Right atrium auricular region (tissue), 2 donors: ENCODE data around the gene TRPM2. TPM values are rescaled to one million over a fixed set of nuclear protein-coding genes. Genes with fewer than 3 reads are reported as not detected.

Source experiments
- DNase-seq: peaks from one replicate; pipeline ENCODE4 v3.0.0-alpha.2; 2019; ENCODE audit warnings: low spot score
- H3K27ac ChIP-seq, 2 donors: fragments of 200-600 bp; sonication (generic); 1 replicate in 1 of 2; 2 replicates in 1 of 2; pipeline ENCODE4 v1.5.1; 2016 to 2019
- H3K27me3 ChIP-seq, 2 donors: fragments of 200-600 bp; sonication (generic); one replicate each; pipeline versions ENCODE4 v1.5.1 to v1.6.0; 2017 to 2019
- H3K36me3 ChIP-seq: fragments of 200-600 bp; sonication (generic); one replicate; pipeline ENCODE4 v1.5.1; 2016
- H3K4me1 ChIP-seq, 2 donors: fragments of 200-600 bp; sonication (generic); one replicate each; pipeline versions ENCODE4 v1.5.1 to v1.6.0; 2017 to 2019
- H3K4me3 ChIP-seq, 2 donors: fragments of 200-600 bp; sonication (generic); 1 replicate in 1 of 2; 2 replicates in 1 of 2; pipeline ENCODE4 v1.5.1; 2017 to 2019; ENCODE audit warnings: mild to moderate bottlenecking in 1 of 2, moderate library complexity in 1 of 2
- H3K9me3 ChIP-seq, 2 donors: fragments of 200-600 bp; sonication (generic); one replicate each; pipeline ENCODE4 v1.5.1; 2019
- CTCF ChIP-seq, 2 donors: fragments of 200-600 bp; sonication (generic); IDR thresholded peaks; one replicate each; pipeline ENCODE4 v1.5.1; 2019; ENCODE audit warnings: antibody characterized with exemption in 2 of 2
- total RNA-seq, 2 donors: library from RNA; depleted of rRNA; stranded (reverse); fragments of >200 nt; gene quantifications; one replicate each; pipeline ENCODE4 v1.1.0, GENCODE V29; 2016

The TRPM2 gene
- total RNA-seq, 2 donors from 2014 or later, result 0.75 to 0.89 TPM

- Histone ChIP-seq H3K4me1 (no peaks in the 10 kb centered on the region), H3K27me3 (no peaks in the 10 kb centered on the region), H3K9me3 (peaks cover 0 to 11% of the 10 kb centered on the region in 2 donors), H3K4me3 (no peak overlapping the region), H3K27ac (no peak overlapping the region), H3K36me3 (no peaks in the 10 kb centered on the region)
- DNase-seq, result no peak
- TF ChIP-seq CTCF (IDR thresholded peaks at IDR 0.05), result no peak
Measured at GRCh38 chr21:44432841-44433790, 79.7 kb downstream of the TRPM2 start.

GRCh38 chr21:44433791-44434567 is 80.6 kb downstream of the TRPM2 start:
- Histone ChIP-seq H3K27me3 (no peaks in the 10 kb centered on the region), H3K4me1 (no peaks in the 10 kb centered on the region), H3K36me3 (no peaks in the 10 kb centered on the region), H3K27ac (no peak overlapping the region), H3K4me3 (no peak overlapping the region), H3K9me3 (peaks cover 0 to 11% of the 10 kb centered on the region in 2 donors)
- no peak for TF ChIP-seq CTCF (IDR thresholded peaks at IDR 0.05)
- no peak for DNase-seq

- no peak for TF ChIP-seq CTCF (IDR thresholded peaks at IDR 0.05)
- Histone ChIP-seq H3K4me3 (no peak overlapping the region), H3K27ac (no peak overlapping the region), H3K36me3 (no peaks in the 10 kb centered on the region), H3K9me3 (peaks cover 0 to 7% of the 10 kb centered on the region in 2 donors), H3K4me1 (no peaks in the 10 kb centered on the region), H3K27me3 (no peaks in the 10 kb centered on the region)
- DNase-seq, result no peak
Measured at GRCh38 chr21:44434568-44434925, 81.1 kb downstream of the TRPM2 start.

- no peaks in the 10 kb centered on the region for H3K36me3 ChIP-seq
- no peak for DNase-seq
- no peak for TF ChIP-seq CTCF (IDR thresholded peaks at IDR 0.05)
- H3K27me3 ChIP-seq, result no peaks in the 10 kb centered on the region
- peaks cover 0 to 1% of the 10 kb centered on the region in 2 donors for H3K9me3 ChIP-seq
- H3K4me3 ChIP-seq, result no peak overlapping the region
- no peak overlapping the region for H3K27ac ChIP-seq
- no peaks in the 10 kb centered on the region for H3K4me1 ChIP-seq
Measured at GRCh38 chr21:44434936-44435635, 81.7 kb downstream of the TRPM2 start.

- Histone ChIP-seq H3K4me3 (no peak overlapping the region), H3K27ac (no peak overlapping the region), H3K4me1 (no peaks in the 10 kb centered on the region), H3K9me3 (no peaks in the 10 kb centered on the region), H3K27me3 (no peaks in the 10 kb centered on the region), H3K36me3 (no peaks in the 10 kb centered on the region)
- DNase-seq, result no peak
- no peak for TF ChIP-seq CTCF (IDR thresholded peaks at IDR 0.05)
Measured at GRCh38 chr21:44436111-44436611, 82.7 kb downstream of the TRPM2 start.
